Measurements from ENCODE around the gene TEX26.

DNA sequence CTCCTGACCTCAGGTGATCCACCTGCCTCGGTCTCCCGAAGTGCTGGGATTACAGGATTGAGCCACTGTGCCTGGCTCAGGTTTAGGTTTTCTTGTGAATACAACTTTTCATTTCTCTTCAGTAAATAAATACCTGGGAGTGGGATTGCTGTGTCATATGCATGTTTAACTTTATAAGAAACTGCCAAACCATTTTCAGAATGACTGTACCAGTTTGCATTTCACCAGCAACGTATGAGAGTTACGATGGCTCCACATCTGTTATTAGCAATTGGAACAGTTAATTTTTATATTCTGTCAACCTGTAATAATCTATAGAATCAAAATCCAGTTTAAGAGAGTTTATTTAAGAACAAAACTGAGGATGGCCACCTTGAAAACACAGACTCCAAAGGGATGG is 52.2 kb downstream of the TEX26 start:
- TF ChIP-seq, protein P1, sequence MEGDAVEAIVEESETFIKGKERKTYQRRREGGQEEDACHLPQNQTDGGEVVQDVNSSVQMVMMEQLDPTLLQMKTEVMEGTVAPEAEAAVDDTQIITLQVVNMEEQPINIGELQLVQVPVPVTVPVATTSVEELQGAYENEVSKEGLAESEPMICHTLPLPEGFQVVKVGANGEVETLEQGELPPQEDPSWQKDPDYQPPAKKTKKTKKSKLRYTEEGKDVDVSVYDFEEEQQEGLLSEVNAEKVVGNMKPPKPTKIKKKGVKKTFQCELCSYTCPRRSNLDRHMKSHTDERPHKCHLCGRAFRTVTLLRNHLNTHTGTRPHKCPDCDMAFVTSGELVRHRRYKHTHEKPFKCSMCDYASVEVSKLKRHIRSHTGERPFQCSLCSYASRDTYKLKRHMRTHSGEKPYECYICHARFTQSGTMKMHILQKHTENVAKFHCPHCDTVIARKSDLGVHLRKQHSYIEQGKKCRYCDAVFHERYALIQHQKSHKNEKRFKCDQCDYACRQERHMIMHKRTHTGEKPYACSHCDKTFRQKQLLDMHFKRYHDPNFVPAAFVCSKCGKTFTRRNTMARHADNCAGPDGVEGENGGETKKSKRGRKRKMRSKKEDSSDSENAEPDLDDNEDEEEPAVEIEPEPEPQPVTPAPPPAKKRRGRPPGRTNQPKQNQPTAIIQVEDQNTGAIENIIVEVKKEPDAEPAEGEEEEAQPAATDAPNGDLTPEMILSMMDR (IDR thresholded peaks at IDR 0.05): no peak
- TF ChIP-seq POLR2A (IDR thresholded peaks at IDR 0.05; ENCODE audit: low read depth) (no peak), POLR2AphosphoS5 (IDR thresholded peaks at IDR 0.05) (no peak), EP300 (IDR thresholded peaks at IDR 0.05) (no peak)

All from esophagus muscularis mucosa (tissue), 4 donors.